ENCODE measurements around the gene ZDHHC13. TPM values are rescaled to one million over a fixed set of nuclear protein-coding genes. Genes with fewer than 3 reads are reported as not detected.

ZDHHC13 gene
- total and polyA plus RNA-seq, 10 of the 15 experiments (the other 5 are each of a cell fraction or from before 2014, with no cell fraction given): 8.5 to 34.2 (median 20.4) TPM

GRCh38 chr11:19218786-19219460 is 102.0 kb downstream of the ZDHHC13 start:
- H4K20me1 ChIP-seq (ENCODE audit: control insufficient read depth, insufficient read depth): no peaks in the 10 kb centered on the region
- H3K27me3 ChIP-seq (replicated peaks in 1 of 2; ENCODE audit: control insufficient read depth in 2 of 2, insufficient read depth in 2 of 2, low read length in 1 of 2): no peaks in the 10 kb centered on the region
- WGBS (ENCODE audit: insufficient coverage, insufficient replicate concordance, low lambda C conversion rate, missing lambda C conversion rate): 68% methylated on average over 15 of the region's 15 CpGs
- POLR2A ChIA-PET: no interaction called here
- no peak overlapping the region for H3K4me3 ChIP-seq
- no peaks in the 10 kb centered on the region for H3K4me1 ChIP-seq (ENCODE audit: control insufficient read depth, insufficient read depth, low read length)
- no peaks in the 10 kb centered on the region for H3K9me3 ChIP-seq (replicated peaks; ENCODE audit: control insufficient read depth, insufficient read depth, low read length)
- no peak overlapping the region for H3K27ac ChIP-seq (ENCODE audit: control insufficient read depth, insufficient read depth)
- ATAC-seq (no peak), DNase-seq (ENCODE audit: low read depth, low spot score) (no peak), FAIRE-seq (no peak)
- H3K79me2 ChIP-seq (ENCODE audit: control insufficient read depth, insufficient read depth, low read length): no peaks in the 10 kb centered on the region
- CTCF ChIA-PET: interaction anchor here (0.7 kb wide), 1 partner anchor 64 kb away, joined by 3 read pairs; no protein-coding TSS in a partner anchor
- no peak overlapping the region for H3K4me2 ChIP-seq (ENCODE audit: control insufficient read depth, insufficient read depth)
- no peak overlapping the region for H3K9ac ChIP-seq (ENCODE audit: control insufficient read depth, insufficient read depth, low read length)
- SMC1A ChIA-PET (ENCODE audit: uncharacterized antibody, unreplicated experiment): no interaction called here
- in situ Hi-C loops (cut with MboI): no loop called here
- no peak for TF ChIP-seq CHD2 (IDR thresholded peaks at IDR 0.05; ENCODE audit: borderline replicate concordance, low read depth, low read length)
- no peak for TF ChIP-seq MLLT1 (IDR thresholded peaks at IDR 0.05)
- TF ChIP-seq ATF3 (IDR thresholded peaks at IDR 0.05; ENCODE audit: borderline replicate concordance, extremely low read depth, low read depth, low read length): no peak
- no peak for TF ChIP-seq SUZ12 (IDR thresholded peaks at IDR 0.05; ENCODE audit: unreplicated experiment)
- no peak for TF ChIP-seq BCL3 (IDR thresholded peaks at IDR 0.05; ENCODE audit: borderline replicate concordance, insufficient read depth, low read depth, low read length, poor library complexity, severe bottlenecking)
- TF ChIP-seq ZNF622 (IDR thresholded peaks at IDR 0.05): no peak
- no peak for TF ChIP-seq JUND (IDR thresholded peaks at IDR 0.05; ENCODE audit: low read depth, low read length)
- no peak for TF ChIP-seq ASH2L (IDR thresholded peaks at IDR 0.05; ENCODE audit: borderline replicate concordance, low read depth)
- TF ChIP-seq SIN3A (IDR thresholded peaks at IDR 0.05; ENCODE audit: low read depth, low read length): no peak
- no peak for TF ChIP-seq BACH1 (IDR thresholded peaks at IDR 0.05; ENCODE audit: borderline replicate concordance)
- no peak for TF ChIP-seq BRCA1 (IDR thresholded peaks at IDR 0.05; ENCODE audit: low read depth, low read length)
- TF ChIP-seq CEBPZ (IDR thresholded peaks at IDR 0.05; ENCODE audit: low read depth, low read length): no peak
- no peak for TF ChIP-seq MTA2 (IDR thresholded peaks at IDR 0.05; ENCODE audit: low read depth)
- no peak for TF ChIP-seq USF2 (IDR thresholded peaks at IDR 0.05; ENCODE audit: borderline replicate concordance, low read depth, low read length)
- TF ChIP-seq GABPA (IDR thresholded peaks at IDR 0.05; ENCODE audit: low read depth): no peak
- H2AFZ ChIP-seq (ENCODE audit: control insufficient read depth, low read depth, low read length): no peak overlapping the region
- intact Hi-C loops (cut with micrococcal nuclease; ENCODE audit: unreplicated experiment): no loop called here
- RAD21 ChIA-PET (ENCODE audit: unreplicated experiment): no interaction called here
- peaks cover 0 to 3% of the 10 kb centered on the region in 2 experiments; a peak in 2 of 4 replicates for H3K36me3 ChIP-seq (ENCODE audit: control insufficient read depth in 2 of 2, insufficient read depth in 2 of 2, low read length in 1 of 2)
- no TSS peak for BruUV-seq (replicated peaks)
